Neural progenitor cell (in vitro differentiated cells): ENCODE results near the gene TAF4B. TPM values are rescaled to one million over a fixed set of nuclear protein-coding genes. Genes with fewer than 3 reads are reported as not detected.

Experiments used
- DNase-seq: peaks from one replicate; pipeline ENCODE4 v3.0.0-alpha.2; 2016; ENCODE audit warnings: low spot score
- H2AFZ ChIP-seq: fragments of 200-600 bp; sonication (generic); replicated peaks from 2 replicates; pipeline ENCODE4 v1.6.1; 2016; ENCODE audit warnings: antibody characterized with exemption
- H3F3A ChIP-seq: fragments of 200-600 bp; sonication (generic); 2 replicates; pipeline ENCODE4 v1.6.1; 2016; ENCODE audit warnings: antibody characterized with exemption, low read depth
- H3K27ac ChIP-seq: fragments of 200-600 bp; sonication (generic); 2 replicates; pipeline ENCODE4 v1.5.1; 2016; ENCODE audit warnings: mild to moderate bottlenecking
- H3K27me3 ChIP-seq: fragments of 200-600 bp; sonication (generic); 2 replicates; pipeline ENCODE4 v1.6.1; 2016; ENCODE audit warnings: mild to moderate bottlenecking, moderate library complexity
- H3K36me3 ChIP-seq: fragments of 200-600 bp; sonication (generic); 2 replicates; pipeline ENCODE4 v1.5.1; 2016
- H3K4me1 ChIP-seq: fragments of 200-600 bp; sonication (generic); 2 replicates; pipeline ENCODE4 v1.6.1; 2016; ENCODE audit warnings: mixed run types
- H3K4me2 ChIP-seq: fragments of 200-600 bp; sonication (generic); 2 replicates; pipeline ENCODE4 v1.6.1; 2016
- H3K4me3 ChIP-seq: fragments of 200-600 bp; sonication (generic); 2 replicates; pipeline ENCODE4 v1.5.1; 2016
- H3K79me2 ChIP-seq: fragments of 200-600 bp; sonication (generic); 2 replicates; pipeline ENCODE4 v1.6.1; 2016; ENCODE audit warnings: low read depth
- H3K9ac ChIP-seq: fragments of 200-600 bp; sonication (generic); 2 replicates; pipeline ENCODE4 v1.6.1; 2016
- H3K9me3 ChIP-seq: fragments of 200-600 bp; sonication (generic); 2 replicates; pipeline ENCODE4 v1.5.1; 2016; ENCODE audit warnings: low read depth
- H4K20me1 ChIP-seq: fragments of 200-600 bp; sonication (generic); 2 replicates; pipeline ENCODE4 v1.6.1; 2016; ENCODE audit warnings: low read depth
- H3K27ac Mint-ChIP-seq: 3 replicates; pipeline ENCODE4 v1.8.0; 2021; ENCODE audit warnings: mixed read lengths
- H3K27me3 Mint-ChIP-seq: 2 replicates; pipeline ENCODE4 v1.8.0; 2022; ENCODE audit warnings: low read depth, mild to moderate bottlenecking, inconsistent platforms, moderate library complexity, mixed read lengths; ENCODE audit not compliant: insufficient read depth
- H3K36me3 Mint-ChIP-seq: 3 replicates; pipeline ENCODE4 v1.8.0; 2021; ENCODE audit warnings: mixed read lengths
- H3K4me1 Mint-ChIP-seq: 3 replicates; pipeline ENCODE4 v1.8.0; 2021; ENCODE audit warnings: mixed read lengths
- H3K4me3 Mint-ChIP-seq: 3 replicates; pipeline ENCODE4 v1.8.0; 2021; ENCODE audit warnings: mild to moderate bottlenecking, moderate library complexity, mixed read lengths
- H3K9me3 Mint-ChIP-seq: 3 replicates; pipeline ENCODE4 v1.8.0; 2020; ENCODE audit warnings: mixed read lengths
- EZH2 ChIP-seq: fragments of 200-600 bp; sonication (generic); IDR thresholded peaks from 2 replicates; pipeline ENCODE4 v1.6.1; 2017; ENCODE audit warnings: antibody characterized with exemption, mild to moderate bottlenecking, moderate library complexity
- EZH2phosphoT487 ChIP-seq: fragments of 200-600 bp; sonication (generic); IDR thresholded peaks from 2 replicates; pipeline ENCODE4 v1.6.1; 2017; ENCODE audit warnings: antibody characterized with exemption
- total RNA-seq: library from RNA; depleted of rRNA; stranded (reverse); fragments of >200 nt; gene quantifications from 2 replicates; pipeline ENCODE4 v1.2.3, GENCODE V29; 2015; ENCODE audit warnings: low replicate concordance
- TF ChIP-seq, protein P1 (sequence below): fragments of 200-600 bp; sonication (generic); IDR thresholded peaks from 2 replicates; pipeline ENCODE4 v1.5.1; 2017; ENCODE audit warnings: antibody characterized with exemption, mild to moderate bottlenecking

The TAF4B gene
- total RNA-seq, 1 donor from 2014 or later, result 6.9 TPM

DNA sequence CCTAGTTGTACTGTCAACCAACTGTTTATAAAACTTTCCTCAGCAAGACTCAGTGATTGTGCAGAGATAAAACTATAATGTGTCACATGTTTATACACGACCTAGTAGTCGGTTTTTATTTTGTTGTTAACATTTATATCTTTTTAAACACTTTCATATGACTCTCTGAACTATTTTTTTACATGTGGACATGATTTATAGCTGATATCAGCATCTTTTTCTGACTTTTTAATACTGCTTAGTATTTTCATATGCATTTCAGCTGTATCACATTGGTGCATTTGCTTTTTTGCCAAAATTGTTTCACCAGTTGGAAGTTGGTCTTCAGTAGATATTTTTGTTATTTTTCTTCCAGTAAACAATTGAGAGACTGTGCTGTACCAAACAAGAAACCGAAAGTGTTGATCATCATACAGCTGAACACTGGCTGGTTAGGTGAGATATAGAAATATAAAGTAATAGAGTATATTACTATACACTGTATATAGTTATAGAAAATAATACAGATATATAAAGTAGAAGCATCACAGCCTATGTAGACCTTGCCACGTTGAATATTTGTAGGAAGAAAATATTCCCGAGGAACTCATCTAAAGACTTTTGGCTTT, 167.9 kb downstream of the TAF4B start:
- no peaks in the 10 kb centered on the region for H3K27me3 ChIP-seq
- no peak overlapping the region for H3K4me3 ChIP-seq
- Mint-ChIP-seq H3K4me1 (no peaks in the 10 kb centered on the region), H3K36me3 (no peaks in the 10 kb centered on the region), H3K4me3 (no peak overlapping the region), H3K27me3 (no peaks in the 10 kb centered on the region), H3K27ac (no peak overlapping the region), H3K9me3 (no peaks in the 10 kb centered on the region)
- DNase-seq, result no peak
- H3K4me1 ChIP-seq, result no peaks in the 10 kb centered on the region
- no peak overlapping the region for H3K27ac ChIP-seq
- TF ChIP-seq EZH2 (no peak), EZH2phosphoT487 (no peak)
- TF ChIP-seq, protein P1, sequence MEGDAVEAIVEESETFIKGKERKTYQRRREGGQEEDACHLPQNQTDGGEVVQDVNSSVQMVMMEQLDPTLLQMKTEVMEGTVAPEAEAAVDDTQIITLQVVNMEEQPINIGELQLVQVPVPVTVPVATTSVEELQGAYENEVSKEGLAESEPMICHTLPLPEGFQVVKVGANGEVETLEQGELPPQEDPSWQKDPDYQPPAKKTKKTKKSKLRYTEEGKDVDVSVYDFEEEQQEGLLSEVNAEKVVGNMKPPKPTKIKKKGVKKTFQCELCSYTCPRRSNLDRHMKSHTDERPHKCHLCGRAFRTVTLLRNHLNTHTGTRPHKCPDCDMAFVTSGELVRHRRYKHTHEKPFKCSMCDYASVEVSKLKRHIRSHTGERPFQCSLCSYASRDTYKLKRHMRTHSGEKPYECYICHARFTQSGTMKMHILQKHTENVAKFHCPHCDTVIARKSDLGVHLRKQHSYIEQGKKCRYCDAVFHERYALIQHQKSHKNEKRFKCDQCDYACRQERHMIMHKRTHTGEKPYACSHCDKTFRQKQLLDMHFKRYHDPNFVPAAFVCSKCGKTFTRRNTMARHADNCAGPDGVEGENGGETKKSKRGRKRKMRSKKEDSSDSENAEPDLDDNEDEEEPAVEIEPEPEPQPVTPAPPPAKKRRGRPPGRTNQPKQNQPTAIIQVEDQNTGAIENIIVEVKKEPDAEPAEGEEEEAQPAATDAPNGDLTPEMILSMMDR, result no peak
- H3K9ac ChIP-seq, result no peak overlapping the region
- H3K79me2 ChIP-seq, result no peaks in the 10 kb centered on the region
- no peak overlapping the region for H3K4me2 ChIP-seq
- no peak overlapping the region for H2AFZ ChIP-seq
- H3F3A ChIP-seq, result no peaks in the 10 kb centered on the region
- no peaks in the 10 kb centered on the region for H3K36me3 ChIP-seq
- H4K20me1 ChIP-seq, result no peaks in the 10 kb centered on the region
- no peaks in the 10 kb centered on the region for H3K9me3 ChIP-seq

DNA sequence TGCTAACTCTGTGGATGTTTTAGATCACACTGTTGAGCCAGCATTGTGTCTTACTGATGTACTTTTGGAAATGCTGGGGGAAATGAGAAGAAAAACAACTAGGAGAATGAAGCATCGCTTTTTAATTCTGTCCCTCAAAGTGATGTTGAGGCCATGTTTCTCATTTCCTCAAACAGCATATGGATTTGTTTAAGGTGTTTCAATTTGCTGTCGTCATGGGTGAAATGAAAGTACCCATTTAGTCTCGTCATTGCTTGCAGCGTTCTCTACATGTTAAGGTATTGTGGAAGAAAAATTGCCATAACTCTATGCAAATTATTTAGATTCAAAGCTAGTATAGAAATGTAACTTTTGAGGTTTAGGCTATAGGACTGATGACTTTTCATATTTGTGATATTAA, 170.8 kb downstream of the TAF4B start:
- Histone ChIP-seq H2AFZ (no peak overlapping the region), H3K4me1 (no peaks in the 10 kb centered on the region), H3F3A (no peaks in the 10 kb centered on the region), H3K27ac (no peak overlapping the region), H3K27me3 (no peaks in the 10 kb centered on the region), H3K9ac (no peak overlapping the region), H3K4me2 (no peak overlapping the region), H3K9me3 (no peaks in the 10 kb centered on the region), H3K4me3 (no peak overlapping the region), H3K79me2 (no peaks in the 10 kb centered on the region), H3K36me3 (no peaks in the 10 kb centered on the region), H4K20me1 (no peaks in the 10 kb centered on the region)
- H3K4me3 Mint-ChIP-seq, result no peak overlapping the region
- no peaks in the 10 kb centered on the region for H3K27me3 Mint-ChIP-seq
- no peak overlapping the region for H3K27ac Mint-ChIP-seq
- H3K36me3 Mint-ChIP-seq, result no peaks in the 10 kb centered on the region
- TF ChIP-seq EZH2phosphoT487, result no peak
- TF ChIP-seq, protein P1, result no peak
- TF ChIP-seq EZH2, result no peak
- H3K9me3 Mint-ChIP-seq, result no peaks in the 10 kb centered on the region
- no peak for DNase-seq
- no peaks in the 10 kb centered on the region for H3K4me1 Mint-ChIP-seq

DNA sequence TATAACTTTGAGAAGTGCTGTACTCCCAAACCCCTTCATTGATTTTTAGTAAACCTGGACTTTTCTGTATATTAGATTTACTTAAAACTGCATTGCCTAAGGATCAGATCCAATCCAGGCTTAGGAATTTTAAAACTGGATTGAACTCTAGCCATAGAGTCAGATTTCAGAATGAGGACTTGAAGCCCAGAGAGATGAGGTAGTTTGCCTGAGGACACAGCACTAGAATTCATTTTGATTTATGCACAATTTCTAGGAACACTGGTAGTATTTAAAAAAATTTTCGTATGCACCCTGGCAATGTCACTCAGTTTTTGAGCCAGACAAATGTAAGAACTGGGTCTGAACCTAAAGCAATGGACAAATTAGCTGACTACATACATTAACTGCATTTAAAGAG, 177.2 kb downstream of the TAF4B start:
- Mint-ChIP-seq H3K27ac (no peak overlapping the region), H3K4me3 (no peak overlapping the region), H3K9me3 (peaks cover under 1% of the 10 kb centered on the region), H3K36me3 (no peaks in the 10 kb centered on the region), H3K4me1 (peaks cover 20% of the 10 kb centered on the region), H3K27me3 (peaks cover 4% of the 10 kb centered on the region)
- Histone ChIP-seq H3K4me3 (no peak overlapping the region), H3K79me2 (no peaks in the 10 kb centered on the region), H3K9me3 (no peaks in the 10 kb centered on the region), H3K4me1 (no peaks in the 10 kb centered on the region), H2AFZ (no peak overlapping the region), H3K27ac (no peak overlapping the region), H3F3A (no peaks in the 10 kb centered on the region), H3K27me3 (no peaks in the 10 kb centered on the region), H3K4me2 (no peak overlapping the region), H3K9ac (no peak overlapping the region), H4K20me1 (no peaks in the 10 kb centered on the region), H3K36me3 (no peaks in the 10 kb centered on the region)
- TF ChIP-seq EZH2phosphoT487 (no peak), EZH2 (no peak)
- TF ChIP-seq, protein P1, result no peak
- DNase-seq, result no peak
